ENCODE results near the gene DOCK1. TPM values are rescaled to one million over a fixed set of nuclear protein-coding genes. Genes with fewer than 3 reads are reported as not detected.

DOCK1 gene
- total RNA-seq, 2 donors from 2014 or later: 34.3 to 44.1 TPM

DNA sequence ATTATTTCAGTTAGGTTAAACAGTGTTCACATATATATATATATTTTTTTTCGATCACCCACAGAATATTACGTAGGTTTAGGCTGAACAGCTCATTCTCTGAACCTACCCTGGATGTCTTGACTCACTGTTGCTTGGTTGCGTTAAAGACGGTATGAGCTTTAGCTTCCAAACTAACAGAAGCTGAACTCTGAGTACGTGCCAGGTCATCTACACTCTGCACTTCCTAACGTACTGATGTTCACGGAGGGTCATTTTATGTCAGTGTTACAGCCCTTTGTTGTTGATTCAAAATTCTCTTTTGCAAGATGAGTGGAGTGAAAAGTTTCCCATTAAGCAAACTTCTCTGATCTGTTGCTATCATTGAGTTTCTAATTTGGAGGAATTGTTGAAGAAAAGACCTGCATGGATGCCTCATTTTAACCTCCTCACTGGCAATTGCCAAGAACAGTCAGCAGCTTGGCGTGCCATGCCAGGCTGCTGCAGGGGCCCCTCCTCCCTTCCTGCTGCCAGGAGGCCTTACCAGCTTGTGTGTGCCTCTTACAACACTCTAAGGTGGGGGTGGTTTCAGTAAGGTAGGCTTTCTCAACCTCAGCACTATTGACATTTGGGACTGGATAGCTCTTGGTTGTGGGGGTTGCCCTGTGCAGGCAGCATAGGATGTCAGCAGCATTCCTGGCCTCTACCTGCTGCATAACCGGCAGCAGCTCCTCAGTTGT is 246.9 kb downstream of the DOCK1 start:
- TF ChIP-seq, protein P1, sequence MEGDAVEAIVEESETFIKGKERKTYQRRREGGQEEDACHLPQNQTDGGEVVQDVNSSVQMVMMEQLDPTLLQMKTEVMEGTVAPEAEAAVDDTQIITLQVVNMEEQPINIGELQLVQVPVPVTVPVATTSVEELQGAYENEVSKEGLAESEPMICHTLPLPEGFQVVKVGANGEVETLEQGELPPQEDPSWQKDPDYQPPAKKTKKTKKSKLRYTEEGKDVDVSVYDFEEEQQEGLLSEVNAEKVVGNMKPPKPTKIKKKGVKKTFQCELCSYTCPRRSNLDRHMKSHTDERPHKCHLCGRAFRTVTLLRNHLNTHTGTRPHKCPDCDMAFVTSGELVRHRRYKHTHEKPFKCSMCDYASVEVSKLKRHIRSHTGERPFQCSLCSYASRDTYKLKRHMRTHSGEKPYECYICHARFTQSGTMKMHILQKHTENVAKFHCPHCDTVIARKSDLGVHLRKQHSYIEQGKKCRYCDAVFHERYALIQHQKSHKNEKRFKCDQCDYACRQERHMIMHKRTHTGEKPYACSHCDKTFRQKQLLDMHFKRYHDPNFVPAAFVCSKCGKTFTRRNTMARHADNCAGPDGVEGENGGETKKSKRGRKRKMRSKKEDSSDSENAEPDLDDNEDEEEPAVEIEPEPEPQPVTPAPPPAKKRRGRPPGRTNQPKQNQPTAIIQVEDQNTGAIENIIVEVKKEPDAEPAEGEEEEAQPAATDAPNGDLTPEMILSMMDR (IDR thresholded peaks at IDR 0.05): no peak
- Histone ChIP-seq H3K27ac (no peak overlapping the region), H3K9me3 (no peaks in the 10 kb centered on the region), H3K27me3 (no peaks in the 10 kb centered on the region), H3K4me1 (no peaks in the 10 kb centered on the region), H3K36me3 (replicated peaks in 1 of 2; ENCODE audit: insufficient read depth in 1 of 2, low read depth in 2 of 2) (no peaks in the 10 kb centered on the region), H3K4me3 (no peak overlapping the region)
- WGBS, 2 donors: 89 to 97% methylated on average over 8 to 9 of the region's 9 CpGs
- no peak for DNase-seq
- no peak for ATAC-seq
- intact Hi-C loops (cut with DNase I): no loop called here

DNA sequence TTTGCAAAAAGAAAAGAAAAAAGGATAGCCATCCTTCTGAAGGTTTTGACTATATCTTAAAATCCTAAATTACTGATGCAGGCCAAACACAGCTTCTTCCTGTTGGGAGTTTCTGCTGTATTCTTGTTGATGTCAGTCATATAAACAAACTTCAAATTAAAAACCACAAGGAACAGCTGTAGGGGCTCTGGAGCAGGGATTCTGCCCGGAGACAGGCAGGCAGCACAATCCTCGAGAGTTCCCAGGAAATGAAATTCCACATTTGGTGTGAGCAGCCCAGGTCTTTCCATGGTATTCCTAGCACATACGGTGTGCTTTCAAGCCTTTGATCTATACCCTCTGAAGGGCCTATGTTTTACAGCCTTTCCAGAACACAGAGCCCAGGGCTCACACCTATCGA is 248.0 kb downstream of the DOCK1 start:
- intact Hi-C loops (cut with DNase I): no loop called here
- WGBS, 2 donors: 84 to 85% methylated on average over 4 of the region's 4 CpGs
- H3K4me3 ChIP-seq: no peak overlapping the region
- ATAC-seq (no peak), DNase-seq (no peak)
- TF ChIP-seq POLR2A (IDR thresholded peaks at IDR 0.05): no peak
- TF ChIP-seq, protein P1 (IDR thresholded peaks at IDR 0.05): no peak
- H3K36me3 ChIP-seq (replicated peaks in 1 of 2; ENCODE audit: insufficient read depth in 1 of 2, low read depth in 2 of 2): no peaks in the 10 kb centered on the region
- H3K4me1 ChIP-seq: no peaks in the 10 kb centered on the region
- H3K27ac ChIP-seq: no peak overlapping the region
- H3K27me3 ChIP-seq: no peaks in the 10 kb centered on the region
- no peaks in the 10 kb centered on the region for H3K9me3 ChIP-seq

DNA sequence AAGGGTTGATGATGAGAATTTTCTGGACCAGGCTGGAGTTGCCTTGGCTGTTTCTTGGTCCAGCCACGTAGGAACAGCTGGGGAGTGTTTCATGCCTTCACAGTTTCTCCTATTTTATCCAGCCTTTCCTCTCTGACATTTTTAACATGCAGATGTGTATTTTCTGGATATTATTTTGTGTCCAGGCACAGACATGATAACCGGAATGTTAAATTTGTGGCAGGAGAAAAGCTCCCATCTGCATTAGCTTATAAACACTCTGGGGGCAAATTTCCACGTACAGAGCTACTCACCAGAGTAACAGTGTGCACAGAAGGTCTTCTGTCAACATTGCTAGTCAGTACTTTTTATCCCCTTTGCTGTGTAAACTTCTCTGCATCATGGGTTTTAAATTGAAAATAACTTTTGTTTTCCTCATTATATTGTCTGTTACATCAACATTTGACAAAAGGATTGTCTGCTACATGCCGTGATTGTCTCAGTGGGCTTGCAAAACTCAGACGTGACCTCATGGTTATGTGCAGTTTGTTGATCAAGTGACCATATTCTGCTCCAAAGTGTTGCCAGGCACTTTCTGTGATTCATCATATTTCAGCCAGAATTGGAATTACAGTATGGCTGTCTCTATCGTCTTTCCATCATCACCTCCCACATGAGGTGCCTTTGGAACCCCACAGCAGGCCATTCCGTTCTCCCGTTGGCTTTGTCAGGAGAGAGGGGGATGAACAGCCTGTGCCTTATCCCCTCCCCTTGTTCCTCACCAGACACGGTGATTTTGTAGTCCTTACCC is 249.8 kb downstream of the DOCK1 start:
- no peaks in the 10 kb centered on the region for H3K27me3 ChIP-seq
- ATAC-seq (no peak), DNase-seq (no peak)
- H3K27ac ChIP-seq: no peak overlapping the region
- no peaks in the 10 kb centered on the region for H3K4me1 ChIP-seq
- no peaks in the 10 kb centered on the region for H3K36me3 ChIP-seq (replicated peaks in 1 of 2; ENCODE audit: insufficient read depth in 1 of 2, low read depth in 2 of 2)
- no peak for TF ChIP-seq POLR2A (IDR thresholded peaks at IDR 0.05)
- TF ChIP-seq, protein P1 (IDR thresholded peaks at IDR 0.05): no peak
- intact Hi-C loops (cut with DNase I): no loop called here
- no peak overlapping the region for H3K4me3 ChIP-seq
- H3K9me3 ChIP-seq: no peaks in the 10 kb centered on the region
- 84 to 89% methylated on average over 9 of the region's 9 CpGs for WGBS, 2 donors

DNA sequence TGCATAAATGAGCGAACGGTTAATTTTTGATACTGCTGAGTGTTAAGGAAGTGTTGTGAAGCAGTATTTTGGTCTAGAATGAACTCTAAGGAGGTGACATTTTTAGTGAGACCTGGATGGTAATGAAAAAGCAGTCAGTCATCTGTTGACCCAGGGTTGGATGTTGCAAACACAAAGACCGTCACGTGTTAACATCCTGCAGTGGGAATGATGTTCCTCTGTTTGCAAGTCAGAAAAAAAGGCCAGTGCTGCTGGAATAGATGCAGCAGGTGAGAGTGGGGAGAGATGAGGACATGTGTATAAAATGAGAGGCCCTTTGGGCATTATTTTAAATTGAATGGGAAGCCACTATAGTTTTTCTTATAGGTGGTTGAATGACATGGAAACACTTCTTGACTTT is 251.9 kb downstream of the DOCK1 start:
- Histone ChIP-seq H3K9me3 (no peaks in the 10 kb centered on the region), H3K4me1 (no peaks in the 10 kb centered on the region), H3K4me3 (no peak overlapping the region), H3K27me3 (no peaks in the 10 kb centered on the region), H3K36me3 (replicated peaks in 1 of 2; ENCODE audit: insufficient read depth in 1 of 2, low read depth in 2 of 2) (no peaks in the 10 kb centered on the region), H3K27ac (no peak overlapping the region)
- intact Hi-C loops (cut with DNase I): no loop called here
- WGBS, 2 donors: 90 to 93% methylated on average over 4 of the region's 4 CpGs
- DNase-seq (no peak), ATAC-seq (no peak)
- TF ChIP-seq, protein P1 (IDR thresholded peaks at IDR 0.05): no peak
- TF ChIP-seq POLR2A (IDR thresholded peaks at IDR 0.05): no peak
